ENCODE measurements around the gene CHEK2.

DNA sequence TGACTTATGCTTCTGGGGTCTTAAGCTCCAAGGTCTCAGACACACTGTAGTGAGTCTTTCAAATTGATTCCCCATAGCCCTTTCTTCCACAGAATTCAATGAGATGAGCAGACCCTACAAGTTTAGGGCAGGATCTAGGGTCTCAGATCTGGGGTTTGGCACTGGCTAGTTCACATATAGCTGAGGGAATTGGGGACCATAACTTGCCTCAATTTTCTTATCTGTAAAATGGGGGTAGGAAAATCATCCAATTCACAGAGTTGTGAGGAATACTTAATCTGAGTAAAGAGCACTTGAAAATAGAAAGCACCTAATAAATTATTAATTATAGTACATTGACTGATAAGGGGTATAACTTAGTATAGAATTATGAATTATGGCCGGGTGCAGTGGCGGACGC lies 25.0 kb upstream of the CHEK2 start:
- TF ChIP-seq, protein P1, sequence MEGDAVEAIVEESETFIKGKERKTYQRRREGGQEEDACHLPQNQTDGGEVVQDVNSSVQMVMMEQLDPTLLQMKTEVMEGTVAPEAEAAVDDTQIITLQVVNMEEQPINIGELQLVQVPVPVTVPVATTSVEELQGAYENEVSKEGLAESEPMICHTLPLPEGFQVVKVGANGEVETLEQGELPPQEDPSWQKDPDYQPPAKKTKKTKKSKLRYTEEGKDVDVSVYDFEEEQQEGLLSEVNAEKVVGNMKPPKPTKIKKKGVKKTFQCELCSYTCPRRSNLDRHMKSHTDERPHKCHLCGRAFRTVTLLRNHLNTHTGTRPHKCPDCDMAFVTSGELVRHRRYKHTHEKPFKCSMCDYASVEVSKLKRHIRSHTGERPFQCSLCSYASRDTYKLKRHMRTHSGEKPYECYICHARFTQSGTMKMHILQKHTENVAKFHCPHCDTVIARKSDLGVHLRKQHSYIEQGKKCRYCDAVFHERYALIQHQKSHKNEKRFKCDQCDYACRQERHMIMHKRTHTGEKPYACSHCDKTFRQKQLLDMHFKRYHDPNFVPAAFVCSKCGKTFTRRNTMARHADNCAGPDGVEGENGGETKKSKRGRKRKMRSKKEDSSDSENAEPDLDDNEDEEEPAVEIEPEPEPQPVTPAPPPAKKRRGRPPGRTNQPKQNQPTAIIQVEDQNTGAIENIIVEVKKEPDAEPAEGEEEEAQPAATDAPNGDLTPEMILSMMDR (conservative IDR thresholded peaks at IDR 0.05), result no peak
- no peak for TF ChIP-seq ZFX (IDR thresholded peaks at IDR 0.05)

Data from C4-2B (cell line).